Measurements from ENCODE around the gene RAB40C. TPM values are rescaled to one million over a fixed set of nuclear protein-coding genes. Genes with fewer than 3 reads are reported as not detected.

RAB40C gene
- total RNA-seq, 6 donors from 2014 or later = 40.5 to 101 (median 61.5) TPM

GRCh38 chr16:645852-646678 lies 56.2 kb downstream of the RAB40C start:
- Histone ChIP-seq H3K4me3 (no peak overlapping the region), H3K9me3 (no peaks in the 10 kb centered on the region), H3K27me3 (no peaks in the 10 kb centered on the region), H3K4me1 (peaks cover 38 to 94% (median 61%) of the 10 kb centered on the region in 4 donors), H3K27ac (peak overlapping the region in 3 of 4 donors; percentile 36 to 53 (median 42)), H3K36me3 (no peaks in the 10 kb centered on the region)
- DNase-seq = peak; percentile 77 to 78
- 55 to 63% methylated on average over 16 to 28 of the region's 32 CpGs for WGBS, 2 donors
- no peak for TF ChIP-seq CTCF (IDR thresholded peaks at IDR 0.05)
- no peak for TF ChIP-seq POLR2A (IDR thresholded peaks at IDR 0.05)
- TF ChIP-seq EP300 (IDR thresholded peaks at IDR 0.05) = no peak
- TF ChIP-seq POLR2AphosphoS5 (IDR thresholded peaks at IDR 0.05) = no peak
- ATAC-seq (ENCODE audit: low FRiP score in 2 of 2) = no peak

DNA sequence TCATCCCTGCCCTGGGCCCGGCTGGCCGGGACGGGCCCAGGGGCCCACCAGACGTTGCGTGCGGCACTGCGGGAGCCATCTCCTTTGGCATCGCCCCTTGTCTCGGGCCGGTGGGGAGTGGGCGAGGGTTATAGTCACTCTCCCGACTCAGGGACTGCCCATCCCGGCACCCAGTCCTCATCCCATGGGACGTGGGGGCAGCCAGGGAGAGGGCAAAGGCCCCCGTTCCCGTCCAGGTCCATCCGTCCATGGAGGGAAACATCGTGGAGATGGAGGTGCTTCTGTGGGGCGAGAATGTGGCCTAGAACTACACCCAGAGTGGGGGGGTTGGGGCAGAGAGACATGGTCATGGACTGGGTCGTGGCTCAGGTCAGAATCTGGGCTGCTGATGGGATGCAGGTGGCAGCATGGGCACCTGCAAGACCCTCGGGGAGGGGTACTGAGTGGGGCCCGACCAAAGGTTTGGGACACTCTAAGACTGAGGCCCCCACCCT lies 56.9 kb downstream of the RAB40C start:
- WGBS, 2 donors = 73 to 95% methylated on average over 9 to 15 of the region's 22 CpGs
- Histone ChIP-seq H3K27me3 (no peaks in the 10 kb centered on the region), H3K4me1 (peaks cover 38 to 88% (median 58%) of the 10 kb centered on the region in 4 donors)

DNA sequence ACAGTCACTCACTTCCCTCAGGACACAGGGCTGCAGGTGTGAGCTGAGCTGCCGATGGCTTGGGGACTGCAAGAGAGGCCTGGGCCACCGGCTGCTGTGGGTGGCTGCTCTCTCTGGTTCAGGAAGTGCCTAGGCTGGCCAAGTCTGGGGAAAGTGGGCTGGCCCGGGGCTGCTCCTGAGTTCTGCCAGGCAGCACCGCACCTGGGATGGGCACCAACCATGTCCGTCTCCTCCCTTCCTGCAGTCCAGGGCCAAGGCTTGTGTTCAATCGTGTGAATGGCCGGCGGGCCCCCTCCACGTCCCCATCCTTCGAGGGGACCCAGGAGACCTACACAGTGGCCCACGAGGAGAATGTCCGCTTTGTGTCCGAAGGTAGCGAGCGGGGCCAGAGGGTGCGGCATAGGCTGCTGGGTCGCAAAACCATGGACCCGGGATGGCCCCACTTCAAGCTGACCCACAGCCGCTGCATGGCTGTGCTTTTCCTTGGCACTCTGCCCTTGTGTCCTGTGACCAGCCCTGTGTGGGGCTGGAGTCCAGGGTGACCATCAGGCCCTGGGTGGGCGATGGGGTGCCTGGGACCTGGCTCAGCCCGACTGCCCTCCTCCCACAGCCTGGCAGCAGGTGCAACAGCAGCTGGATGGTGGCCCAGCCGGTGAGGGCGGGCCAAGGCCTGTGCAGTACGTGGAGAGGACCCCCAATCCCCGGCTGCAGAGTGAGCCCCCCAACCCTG lies 57.5 kb downstream of the RAB40C start:
- TF ChIP-seq POLR2AphosphoS5 (IDR thresholded peaks at IDR 0.05) = no peak
- no peak for TF ChIP-seq EP300 (IDR thresholded peaks at IDR 0.05)
- peak in 1 of 2 donors; percentile 73 for DNase-seq
- ATAC-seq (ENCODE audit: low FRiP score in 2 of 2) = no peak
- peak overlapping the region in 2 of 4 donors; percentile 44 to 86 for H3K27ac ChIP-seq
- peaks cover 36 to 81% (median 56%) of the 10 kb centered on the region in 4 donors for H3K4me1 ChIP-seq
- H3K4me3 ChIP-seq = no peak overlapping the region
- WGBS, 2 donors = 86 to 100% methylated on average over 10 to 19 of the region's 25 CpGs
- H3K36me3 ChIP-seq = peaks cover 0 to 1% (median 0%) of the 10 kb centered on the region in 4 donors
- H3K9me3 ChIP-seq = no peaks in the 10 kb centered on the region
- H3K27me3 ChIP-seq = no peaks in the 10 kb centered on the region

More for the DNA sequence above, 56.9 kb downstream of the RAB40C start:
- ATAC-seq (ENCODE audit: low FRiP score in 2 of 2) = no peak
- Histone ChIP-seq H3K9me3 (no peaks in the 10 kb centered on the region), H3K36me3 (no peaks in the 10 kb centered on the region), H3K27ac (peak overlapping the region in 3 of 4 donors; percentile 36 to 53 (median 42)), H3K4me3 (no peak overlapping the region)
- TF ChIP-seq POLR2AphosphoS5 (IDR thresholded peaks at IDR 0.05) = no peak
- TF ChIP-seq POLR2A (IDR thresholded peaks at IDR 0.05) = no peak
- no peak for TF ChIP-seq EP300 (IDR thresholded peaks at IDR 0.05)
- no peak for TF ChIP-seq CTCF (IDR thresholded peaks at IDR 0.05)
- no peak for DNase-seq

DNA sequence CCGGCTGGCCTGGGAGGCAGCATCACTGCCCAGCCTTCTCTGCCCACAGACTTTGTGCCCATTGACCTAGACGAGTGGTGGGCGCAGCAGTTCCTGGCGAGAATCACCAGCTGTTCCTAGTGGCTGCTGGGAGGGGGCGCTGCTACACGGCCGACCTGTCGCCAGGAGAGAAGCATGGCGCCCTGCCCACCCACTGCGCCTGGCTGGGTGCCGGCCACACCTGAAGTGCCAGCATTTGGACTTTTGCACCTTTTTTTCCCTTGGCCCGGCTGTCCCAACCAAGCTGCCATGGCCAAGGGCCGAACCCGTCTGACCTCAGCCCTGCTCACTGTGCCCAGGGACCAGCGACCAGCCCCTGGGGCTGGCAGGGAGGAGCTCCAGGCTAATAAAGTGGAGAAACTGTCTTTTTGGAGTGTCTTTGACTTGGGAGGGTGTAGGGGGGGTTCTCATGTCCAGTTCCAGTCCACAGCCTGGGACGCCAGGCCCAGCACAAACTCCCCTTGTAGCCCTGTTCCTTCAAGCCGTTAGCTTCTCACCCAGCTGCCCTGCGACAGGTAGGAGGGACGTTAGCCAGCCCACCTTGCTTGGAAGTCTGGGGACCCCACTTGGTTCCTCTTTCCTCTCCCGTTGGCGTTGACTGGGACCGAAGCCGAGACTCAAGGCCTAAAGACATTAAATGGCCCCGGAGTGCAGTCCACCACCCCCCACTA lies 58.4 kb downstream of the RAB40C start:
- H3K4me1 ChIP-seq = peaks cover 27 to 79% (median 47%) of the 10 kb centered on the region in 4 donors
- 38% methylated on average over 13 to 22 of the region's 24 CpGs for WGBS, 2 donors
- peak overlapping the region; percentile 82 to 95 (median 86) for H3K27ac ChIP-seq
- H3K27me3 ChIP-seq = no peaks in the 10 kb centered on the region
- no peak for ATAC-seq (ENCODE audit: low FRiP score in 2 of 2)
- peak overlapping the region; percentile 38 to 98 (median 86) for H3K4me3 ChIP-seq
- DNase-seq = peak; percentile 60 to 90
- TF ChIP-seq CTCF (IDR thresholded peaks at IDR 0.05) (peak; percentile 33 to 59 (median 41)), EP300 (IDR thresholded peaks at IDR 0.05) (no peak), POLR2AphosphoS5 (IDR thresholded peaks at IDR 0.05) (no peak), POLR2A (IDR thresholded peaks at IDR 0.05) (no peak)
- peaks cover 0 to 7% (median under 1%) of the 10 kb centered on the region in 4 donors for H3K36me3 ChIP-seq
- no peaks in the 10 kb centered on the region for H3K9me3 ChIP-seq
